Neutrophil (primary cell): ENCODE measurements around the gene SERINC1.

ENCODE experiments used
- H3K27ac ChIP-seq: fragments of 200-600 bp; sonication (generic); 2 replicates; pipeline ENCODE4 v1.5.1; 2016; ENCODE audit warnings: mild to moderate bottlenecking, moderate library complexity
- H3K27me3 ChIP-seq: fragments of 200-600 bp; sonication (generic); 2 replicates; pipeline ENCODE4 v1.6.0; 2016; ENCODE audit warnings: mild to moderate bottlenecking
- H3K36me3 ChIP-seq: fragments of 200-600 bp; sonication (generic); 2 replicates; pipeline ENCODE4 v1.5.1; 2017
- H3K4me1 ChIP-seq, 2 experiments: fragments of 200-600 bp in 1 of 2; sonication (generic) in 1 of 2; 1 replicate in 1 of 2; 2 replicates in 1 of 2; pipeline versions ENCODE4 v1.5.1 to v1.6.1; 2013 to 2016; ENCODE audit warnings: low read depth in 1 of 2, low read length in 1 of 2, mild to moderate bottlenecking in 1 of 2, moderate library complexity in 1 of 2; ENCODE audit not compliant: control insufficient read depth in 1 of 2, insufficient read depth in 1 of 2
- H3K4me3 ChIP-seq, 2 experiments: fragments of 200-600 bp in 1 of 2; sonication (generic) in 1 of 2; 1 replicate in 1 of 2; 2 replicates in 1 of 2; pipeline ENCODE4 v1.5.1; 2013 to 2016; ENCODE audit warnings: low read depth in 1 of 2, low read length in 1 of 2, mild to moderate bottlenecking in 1 of 2, moderate library complexity in 1 of 2
- H3K9me3 ChIP-seq: fragments of 200-600 bp; sonication (generic); 2 replicates; pipeline ENCODE4 v1.5.1; 2016
- CTCF ChIP-seq: fragments of 200-600 bp; sonication (generic); IDR thresholded peaks from 2 replicates; pipeline ENCODE4 v1.5.1; 2016; ENCODE audit warnings: antibody characterized with exemption

The SERINC1 gene

GRCh38 chr6:122454673-122455072, 16.9 kb downstream of the SERINC1 start:
- H3K27ac ChIP-seq, result no peak overlapping the region
- no peaks in the 10 kb centered on the region for H3K27me3 ChIP-seq
- no peaks in the 10 kb centered on the region for H3K4me1 ChIP-seq
- no peak for TF ChIP-seq CTCF
- peaks cover 87% of the 10 kb centered on the region for H3K36me3 ChIP-seq
- H3K9me3 ChIP-seq, result no peaks in the 10 kb centered on the region
- H3K4me3 ChIP-seq, result no peak overlapping the region

DNA sequence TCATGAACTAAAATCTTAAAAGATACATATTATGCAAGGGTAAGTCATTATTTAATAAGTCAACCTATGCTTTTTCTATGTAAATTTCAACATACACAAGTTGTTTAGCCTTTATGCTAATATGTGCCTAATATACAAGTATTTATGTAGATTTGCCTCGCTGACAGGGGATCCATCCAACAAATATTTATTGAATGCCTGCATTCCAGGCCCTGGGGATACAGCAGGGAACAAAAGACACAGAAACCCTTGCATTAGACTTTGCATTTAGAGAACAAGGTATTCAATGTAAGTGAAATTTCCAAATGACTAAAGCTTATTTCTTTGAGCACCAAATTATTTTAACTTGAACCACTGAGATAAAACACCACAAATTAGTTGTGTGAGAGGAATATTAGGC, 19.1 kb downstream of the SERINC1 start:
- no peak overlapping the region for H3K27ac ChIP-seq
- H3K4me1 ChIP-seq, result no peaks in the 10 kb centered on the region

GRCh38 chr6:122449069-122449468, 22.5 kb downstream of the SERINC1 start:
- no peak overlapping the region for H3K4me3 ChIP-seq
- H3K4me1 ChIP-seq, result no peaks in the 10 kb centered on the region
- no peak for TF ChIP-seq CTCF
- H3K27ac ChIP-seq, result no peak overlapping the region
- peaks cover 96% of the 10 kb centered on the region for H3K36me3 ChIP-seq
- H3K27me3 ChIP-seq, result no peaks in the 10 kb centered on the region
- H3K9me3 ChIP-seq, result no peaks in the 10 kb centered on the region

More for the DNA sequence above, 19.1 kb downstream of the SERINC1 start:
- Histone ChIP-seq H3K27me3 (no peaks in the 10 kb centered on the region), H3K36me3 (peaks cover 97% of the 10 kb centered on the region), H3K4me3 (no peak overlapping the region), H3K9me3 (no peaks in the 10 kb centered on the region)
- no peak for TF ChIP-seq CTCF

GRCh38 chr6:122445274-122445673, 26.3 kb downstream of the SERINC1 start:
- H3K27ac ChIP-seq, result no peak overlapping the region
- no peak for TF ChIP-seq CTCF
- no peaks in the 10 kb centered on the region for H3K4me1 ChIP-seq
- no peaks in the 10 kb centered on the region for H3K9me3 ChIP-seq
- no peak overlapping the region for H3K4me3 ChIP-seq
- H3K36me3 ChIP-seq, result peaks cover 91% of the 10 kb centered on the region
- H3K27me3 ChIP-seq, result no peaks in the 10 kb centered on the region

- H3K36me3 ChIP-seq, result peaks cover 45% of the 10 kb centered on the region
- H3K9me3 ChIP-seq, result no peaks in the 10 kb centered on the region
- H3K4me1 ChIP-seq, result no peaks in the 10 kb centered on the region
- no peaks in the 10 kb centered on the region for H3K27me3 ChIP-seq
- no peak for TF ChIP-seq CTCF
- no peak overlapping the region for H3K27ac ChIP-seq
- H3K4me3 ChIP-seq, result no peak overlapping the region
Measured at GRCh38 chr6:122438975-122439374, 32.6 kb downstream of the SERINC1 start.

DNA sequence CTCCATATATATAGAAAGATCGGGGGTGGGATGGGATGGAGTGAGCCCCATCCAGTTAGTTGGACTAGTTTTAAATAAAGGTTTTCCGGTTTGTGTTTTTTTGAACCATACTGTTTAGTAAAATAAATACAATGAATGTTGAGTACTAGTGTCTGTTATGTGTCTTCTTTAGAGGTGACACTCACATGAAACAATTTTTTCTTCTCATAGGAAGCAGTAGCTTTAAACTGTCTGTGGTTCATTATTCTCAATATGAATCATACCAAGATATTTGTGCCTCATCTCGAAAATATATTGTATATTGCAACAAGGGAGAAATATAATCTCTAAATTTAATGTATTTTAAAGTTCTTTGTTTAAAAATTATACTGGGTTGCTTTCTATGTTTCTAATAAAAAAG, 38.8 kb downstream of the SERINC1 start:
- Histone ChIP-seq H3K27ac (no peak overlapping the region), H3K27me3 (no peaks in the 10 kb centered on the region), H3K36me3 (no peaks in the 10 kb centered on the region), H3K9me3 (no peaks in the 10 kb centered on the region), H3K4me1 (no peaks in the 10 kb centered on the region), H3K4me3 (no peak overlapping the region)
- TF ChIP-seq CTCF, result no peak
